SIG-M5 (cell line): ENCODE results near the gene MEGF6.

ENCODE experiments used
- DNase-seq: peaks from one replicate; lab custom pipeline; 2025; lab: John Stamatoyannopoulos, UW

MEGF6 gene

GRCh38 chr1:3440711-3441409 is 170.4 kb downstream of the MEGF6 start:
- no peak for DNase-seq

GRCh38 chr1:3440300-3440681 is 171.0 kb downstream of the MEGF6 start:
- DNase-seq: no peak
